Brain microvascular endothelial cell (primary cell): ENCODE data around the gene FBXW9.

Source experiments
- DNase-seq: peaks from one replicate; pipeline ENCODE4 v3.0.0-alpha.2; 2020
- H3K27ac ChIP-seq: fragments of 250-450 bp; sonication (Bioruptor Pico); 2 replicates; pipeline ENCODE4 v1.5.1; 2020; ENCODE audit warnings: mild to moderate bottlenecking, moderate library complexity
- H3K27me3 ChIP-seq: fragments of 250-450 bp; sonication (Bioruptor Pico); replicated peaks from 2 replicates; pipeline ENCODE4 v1.5.1; 2020; ENCODE audit warnings: mild to moderate bottlenecking
- H3K36me3 ChIP-seq: fragments of 250-450 bp; sonication (Bioruptor Pico); replicated peaks from 2 replicates; pipeline ENCODE4 v1.5.1; 2020; ENCODE audit warnings: mild to moderate bottlenecking
- H3K4me3 ChIP-seq: 2 replicates; pipeline ENCODE4 v1.5.1; 2011; ENCODE audit warnings: low read depth, mild to moderate bottlenecking, control low read depth, low read length, moderate library complexity
- CTCF ChIP-seq: IDR thresholded peaks from 2 replicates; pipeline ENCODE4 v1.5.1; 2011; ENCODE audit warnings: low read depth, mild to moderate bottlenecking, moderate library complexity, low read length, control low read depth, inconsistent platforms; ENCODE audit errors: missing control alignments
- in situ Hi-C: cut with HindIII; loops from 2 replicates; pipeline ENCODE4 v1.10.0; 2017; ENCODE audit warnings: low sequenced_read_pairs, low pct_ligation_motif_present

Gene FBXW9

GRCh38 chr19:12692960-12693359, 3.5 kb downstream of the FBXW9 start:
- no peak overlapping the region for H3K27ac ChIP-seq
- no peaks in the 10 kb centered on the region for H3K27me3 ChIP-seq
- no peak for TF ChIP-seq CTCF
- peaks cover 12% of the 10 kb centered on the region for H3K36me3 ChIP-seq
- no peak for DNase-seq
- in situ Hi-C loops = no loop called here
- H3K4me3 ChIP-seq = no peak overlapping the region

GRCh38 chr19:12689581-12690216, 6.7 kb downstream of the FBXW9 start:
- Histone ChIP-seq H3K27me3 (no peaks in the 10 kb centered on the region), H3K27ac (no peak overlapping the region), H3K4me3 (no peak overlapping the region), H3K36me3 (peaks cover 10% of the 10 kb centered on the region)
- TF ChIP-seq CTCF = no peak
- DNase-seq = no peak
- in situ Hi-C loops = no loop called here

GRCh38 chr19:12689012-12689411, 7.4 kb downstream of the FBXW9 start:
- Histone ChIP-seq H3K27me3 (no peaks in the 10 kb centered on the region), H3K27ac (no peak overlapping the region)
- no peak for TF ChIP-seq CTCF

GRCh38 chr19:12687496-12688196, 8.8 kb downstream of the FBXW9 start, which contains the start of gene GNG14:
TSS of gene GNG14 (plus strand) at chr19:12687998. CDS start at chr19:12688049, 51 bp downstream.
- H3K4me3 ChIP-seq = no peak within 1 kb of the TSS
- TF ChIP-seq CTCF = peak; percentile 13
- no peak within 1 kb of the TSS for H3K27ac ChIP-seq
- in situ Hi-C loops = no loop called here
- no peaks in the 10 kb centered on the region for H3K27me3 ChIP-seq
- no peak for DNase-seq
- peaks cover 8% of the 10 kb centered on the region for H3K36me3 ChIP-seq

More at GRCh38 chr19:12689012-12689411, 7.4 kb downstream of the FBXW9 start:
- no peak overlapping the region for H3K4me3 ChIP-seq
- no peak for DNase-seq
- in situ Hi-C loops = no loop called here
- H3K36me3 ChIP-seq = peaks cover 10% of the 10 kb centered on the region

GRCh38 chr19:12685831-12686230, 10.6 kb downstream of the FBXW9 start:
- no peak overlapping the region for H3K4me3 ChIP-seq
- H3K27ac ChIP-seq = no peak overlapping the region
- no peak for TF ChIP-seq CTCF
- peaks cover 5% of the 10 kb centered on the region for H3K36me3 ChIP-seq
- in situ Hi-C loops = no loop called here
- H3K27me3 ChIP-seq = no peaks in the 10 kb centered on the region
- no peak for DNase-seq
